ENCODE results near the gene LTF.

- TF ChIP-seq, protein P1, sequence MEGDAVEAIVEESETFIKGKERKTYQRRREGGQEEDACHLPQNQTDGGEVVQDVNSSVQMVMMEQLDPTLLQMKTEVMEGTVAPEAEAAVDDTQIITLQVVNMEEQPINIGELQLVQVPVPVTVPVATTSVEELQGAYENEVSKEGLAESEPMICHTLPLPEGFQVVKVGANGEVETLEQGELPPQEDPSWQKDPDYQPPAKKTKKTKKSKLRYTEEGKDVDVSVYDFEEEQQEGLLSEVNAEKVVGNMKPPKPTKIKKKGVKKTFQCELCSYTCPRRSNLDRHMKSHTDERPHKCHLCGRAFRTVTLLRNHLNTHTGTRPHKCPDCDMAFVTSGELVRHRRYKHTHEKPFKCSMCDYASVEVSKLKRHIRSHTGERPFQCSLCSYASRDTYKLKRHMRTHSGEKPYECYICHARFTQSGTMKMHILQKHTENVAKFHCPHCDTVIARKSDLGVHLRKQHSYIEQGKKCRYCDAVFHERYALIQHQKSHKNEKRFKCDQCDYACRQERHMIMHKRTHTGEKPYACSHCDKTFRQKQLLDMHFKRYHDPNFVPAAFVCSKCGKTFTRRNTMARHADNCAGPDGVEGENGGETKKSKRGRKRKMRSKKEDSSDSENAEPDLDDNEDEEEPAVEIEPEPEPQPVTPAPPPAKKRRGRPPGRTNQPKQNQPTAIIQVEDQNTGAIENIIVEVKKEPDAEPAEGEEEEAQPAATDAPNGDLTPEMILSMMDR (conservative IDR thresholded peaks at IDR 0.05) = no peak
- TF ChIP-seq EZH2 (IDR thresholded peaks at IDR 0.05; ENCODE audit: low read depth) = no peak
Measured at GRCh38 chr3:46433841-46434240, 30.9 kb downstream of the LTF start.
